Psoas muscle (tissue), 8 donors: Measurements from ENCODE around the gene LRBA. TPM values are rescaled to one million over a fixed set of nuclear protein-coding genes. Genes with fewer than 3 reads are reported as not detected.

Source experiments
- ATAC-seq, 4 donors: fragments of 200-7000 bp; cut with Tn5 transposase; one replicate each; pipeline ENCODE4 v1.9.1; 2020; ENCODE audit warnings: moderate library complexity in 3 of 4, mild to moderate bottlenecking in 2 of 4
- DNase-seq, 2 donors: peaks; one replicate each; pipeline ENCODE4 v3.0.0-alpha.2; 2020
- H3K27ac ChIP-seq: fragments of 200-600 bp; one replicate; pipeline ENCODE4 v1.8.0; 2022
- H3K27me3 ChIP-seq, 3 donors: fragments of 200-600 bp in 1 of 3; one replicate each; pipeline versions ENCODE4 v1.6.1 to v1.8.0; 2013 to 2022; ENCODE audit warnings: low read length in 2 of 3, mild to moderate bottlenecking in 2 of 3, moderate library complexity in 1 of 3; ENCODE audit not compliant: insufficient read depth in 3 of 3
- H3K36me3 ChIP-seq, 2 donors: fragments of 200-600 bp in 1 of 2; one replicate each; pipeline versions ENCODE4 v1.6.1 to v1.8.0; 2013 to 2022; ENCODE audit warnings: low read depth in 1 of 2, mild to moderate bottlenecking in 1 of 2, moderate library complexity in 1 of 2; ENCODE audit not compliant: insufficient read depth in 1 of 2
- H3K4me1 ChIP-seq: fragments of 200-600 bp; one replicate; pipeline ENCODE4 v1.8.0; 2022
- H3K4me3 ChIP-seq: fragments of 200-600 bp; one replicate; pipeline ENCODE4 v1.8.0; 2022; ENCODE audit warnings: mild to moderate bottlenecking
- H3K9me3 ChIP-seq: fragments of 200-600 bp; one replicate; pipeline ENCODE4 v1.8.0; 2022
- CTCF ChIP-seq: fragments of 200-600 bp; IDR thresholded peaks from one replicate; pipeline ENCODE4 v1.8.0; 2022; ENCODE audit warnings: antibody characterized with exemption
- WGBS, 3 donors: extraction: QIAGEN DNeasy Blood & Tissue Kit; methylation state at CpG; one replicate each; pipeline versions ENCODE4 v1.1.6 to v1.1.7; 2013; 5-methylcytosine and 5-hydroxymethylcytosine counted together
- intact Hi-C, 2 donors: fragments of 100-400 bp; cut with DNase I; formaldehyde crosslinking; loops; one replicate each; pipeline versions ENCODE4 v1.11.0 to v1.14.2; 2022
- polyA plus RNA-seq, 3 donors: library from polyadenylated mRNA; stranded (reverse); fragments of 200-250 nt; gene quantifications; one replicate each; pipeline ENCODE4 v1.2.3, GENCODE V29; 2013
- total RNA-seq, 4 donors: library from RNA; stranded (reverse); fragmentation: NEBNext Ultra II Directional in 2 of 4; extraction: Animal tissue kit (Norgen Biotek cat#: 25700) in 2 of 4; gene quantifications; one replicate each; pipeline versions ENCODE4 v1.2.1 to v1.2.4, GENCODE V29; 2021 to 2023
- donor health status: healthy with polysubstance abuse.
- donor health status: DM: no; HTN: no; CAD: no; lungs with moderate emphysema.
- donor health status: Bipolar disorder and iron deficiency.
- donor health status: healthy.
- donor health status: DM: yes; HTN: yes; CAD: no.
- donor health status: DM: no; HTN: no; CAD: no.
- donor health status: DM: no; HTN: no; CAD: no.
- donor health status: DM: yes; HTN: yes; CAD: no.

LRBA gene
- total and polyA plus RNA-seq, 7 donors = 2.9 to 10.6 (median 6.4) TPM

- Histone ChIP-seq H3K4me3 (no peak overlapping the region), H3K27me3 (no peaks in the 10 kb centered on the region), H3K27ac (no peak overlapping the region), H3K36me3 (no peaks in the 10 kb centered on the region), H3K4me1 (no peaks in the 10 kb centered on the region), H3K9me3 (no peaks in the 10 kb centered on the region)
- DNase-seq (no peak), ATAC-seq (no peak)
- TF ChIP-seq CTCF = no peak
- intact Hi-C loops = no loop called here
- WGBS, 3 donors = 93 to 98% (median 96%) methylated on average over 1 of the region's 1 CpG
Observed at GRCh38 chr4:150371869-150372268, 643.2 kb downstream of the LRBA start.

- intact Hi-C loops = no loop called here
- H3K4me1 ChIP-seq = no peaks in the 10 kb centered on the region
- WGBS, 3 donors = 84 to 85% (median 85%) methylated on average over 3 of the region's 3 CpGs
- no peak overlapping the region for H3K4me3 ChIP-seq
- TF ChIP-seq CTCF = no peak
- no peaks in the 10 kb centered on the region for H3K27me3 ChIP-seq
- no peak overlapping the region for H3K27ac ChIP-seq
- no peak for DNase-seq
- no peaks in the 10 kb centered on the region for H3K9me3 ChIP-seq
- no peaks in the 10 kb centered on the region for H3K36me3 ChIP-seq
- ATAC-seq = no peak
Observed at GRCh38 chr4:150369434-150370380, 645.4 kb downstream of the LRBA start.

- H3K27ac ChIP-seq = no peak overlapping the region
- TF ChIP-seq CTCF = no peak
- H3K9me3 ChIP-seq = no peaks in the 10 kb centered on the region
- H3K36me3 ChIP-seq = no peaks in the 10 kb centered on the region
- DNase-seq (no peak), ATAC-seq (no peak)
- H3K4me1 ChIP-seq = no peaks in the 10 kb centered on the region
- H3K27me3 ChIP-seq = no peaks in the 10 kb centered on the region
- intact Hi-C loops = no loop called here
- no peak overlapping the region for H3K4me3 ChIP-seq
Observed at GRCh38 chr4:150368667-150369066, 646.4 kb downstream of the LRBA start.

- H3K4me1 ChIP-seq = no peaks in the 10 kb centered on the region
- no peak for TF ChIP-seq CTCF
- H3K27me3 ChIP-seq = no peaks in the 10 kb centered on the region
- DNase-seq (no peak), ATAC-seq (no peak)
- no peak overlapping the region for H3K4me3 ChIP-seq
- no peaks in the 10 kb centered on the region for H3K36me3 ChIP-seq
- H3K9me3 ChIP-seq = no peaks in the 10 kb centered on the region
- no peak overlapping the region for H3K27ac ChIP-seq
- intact Hi-C loops = no loop called here
- 76 to 81% (median 80%) methylated on average over 4 of the region's 4 CpGs for WGBS, 3 donors
Observed at GRCh38 chr4:150367326-150367725, 647.8 kb downstream of the LRBA start.
